IMR-90 (cell line): ENCODE measurements around the gene TAC4.

Source experiments
- BHLHE40 ChIP-seq: fragments of 150-350 bp; IDR thresholded peaks from 2 replicates; pipeline ENCODE4 v1.6.1; 2016; ENCODE audit warnings: mild to moderate bottlenecking, low read depth, low read length
- CTCF ChIP-seq: conservative IDR thresholded peaks from 2 replicates; pipeline ENCODE4 v1.5.1; 2012; ENCODE audit warnings: mild to moderate bottlenecking, low read depth, low read length, improper control_type of control experiment
- FOS ChIP-seq: fragments of 150-350 bp; IDR thresholded peaks from 2 replicates; pipeline ENCODE4 v1.6.1; 2016; ENCODE audit warnings: low read depth, low read length
- MAFK ChIP-seq: IDR thresholded peaks from 2 replicates; pipeline ENCODE4 v1.6.1; 2012; ENCODE audit warnings: low read depth, low read length, improper control_type of control experiment
- MAZ ChIP-seq: IDR thresholded peaks from 2 replicates; pipeline ENCODE4 v1.6.1; 2012; ENCODE audit warnings: low read depth, mild to moderate bottlenecking, low read length, improper control_type of control experiment, moderate library complexity, borderline replicate concordance
- MXI1 ChIP-seq: IDR thresholded peaks from 2 replicates; pipeline ENCODE4 v1.6.1; 2012; ENCODE audit warnings: low read depth, mild to moderate bottlenecking, low read length, moderate library complexity, borderline replicate concordance
- POLR2A ChIP-seq: IDR thresholded peaks from 2 replicates; pipeline ENCODE4 v1.6.1; 2012; ENCODE audit warnings: mild to moderate bottlenecking, low read depth, low read length
- RCOR1 ChIP-seq: IDR thresholded peaks from 2 replicates; pipeline ENCODE4 v1.6.1; 2012; ENCODE audit warnings: mild to moderate bottlenecking, low read length, improper control_type of control experiment; ENCODE audit not compliant: insufficient replicate concordance
- RFX5 ChIP-seq: IDR thresholded peaks from 2 replicates; pipeline ENCODE4 v1.8.0; 2012; ENCODE audit warnings: low read depth, mild to moderate bottlenecking, low read length, moderate library complexity
- USF2 ChIP-seq: fragments of 150-350 bp; IDR thresholded peaks from 2 replicates; pipeline ENCODE4 v1.6.1; 2017; ENCODE audit warnings: mild to moderate bottlenecking, antibody characterized with exemption, low read length, low read depth

DNA sequence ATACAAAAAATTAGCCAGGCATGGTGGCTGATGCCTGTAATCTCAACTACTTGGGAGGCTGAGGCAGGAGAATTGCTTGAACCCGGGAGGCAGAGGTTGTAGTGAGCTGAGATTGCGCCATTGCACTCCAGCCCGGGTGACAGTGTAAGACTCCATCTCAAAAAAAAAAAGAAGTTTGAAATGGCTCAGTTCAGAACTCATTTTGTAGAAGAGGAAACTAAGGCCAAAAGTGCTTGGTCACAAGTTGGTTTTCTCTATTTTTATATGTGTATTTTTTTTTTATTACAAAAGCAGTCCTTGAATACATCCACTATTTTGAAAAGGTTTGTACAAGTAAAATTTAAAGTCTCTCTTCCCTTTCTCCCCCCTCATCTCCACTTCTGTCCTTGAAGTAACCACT lies 5.5 kb downstream of the TAC4 start:
- TF ChIP-seq BHLHE40 (no peak), MAZ (no peak), CTCF (no peak), POLR2A (no peak), MXI1 (no peak), MAFK (no peak), FOS (no peak), RCOR1 (no peak), USF2 (no peak), RFX5 (no peak)
